22Rv1 (cell line): Measurements from ENCODE around the gene LCN1.
"Not testable (repeated sequence)": the region's sequence is repeated elsewhere in the genome, so short reads cannot be mapped to it uniquely, and the experiment has no call there.

ENCODE experiments used
- H3K27ac ChIP-seq: fragments of 450-650 bp; 2 replicates; pipeline ENCODE4 v1.5.1; 2017
- CTCF ChIP-seq: fragments of 450-650 bp; IDR thresholded peaks from 2 replicates; pipeline ENCODE4 v1.5.1; 2017; ENCODE audit warnings: mild to moderate bottlenecking
- ZFX ChIP-seq: fragments of 450-650 bp; IDR thresholded peaks from 2 replicates; pipeline ENCODE4 v1.6.1; 2017; ENCODE audit warnings: antibody characterized with exemption, borderline replicate concordance

Gene LCN1

GRCh38 chr9:135544981-135545635, 23.9 kb downstream of the LCN1 start:
- H3K27ac ChIP-seq, result no peak overlapping the region
- TF ChIP-seq CTCF (no peak), ZFX (no peak)

GRCh38 chr9:135545646-135546176, 24.5 kb downstream of the LCN1 start, which contains the start of gene OBP2A:
Gene OBP2A (plus strand): TSS chr9:135546126. CDS start chr9:135546181, 55 bp downstream.
- not testable (repeated sequence) for H3K27ac ChIP-seq

GRCh38 chr9:135546792-135547617, 25.8 kb downstream of the LCN1 start:
- H3K27ac ChIP-seq, result not testable (repeated sequence)

GRCh38 chr9:135547756-135548736, 26.8 kb downstream of the LCN1 start:
- H3K27ac ChIP-seq, result no peak overlapping the region
- no peak for TF ChIP-seq CTCF
- TF ChIP-seq ZFX, result no peak

GRCh38 chr9:135549478-135550343, 28.5 kb downstream of the LCN1 start:
- not testable (repeated sequence) for H3K27ac ChIP-seq

- H3K27ac ChIP-seq, result no peak overlapping the region
Observed at GRCh38 chr9:135550344-135550918, 29.2 kb downstream of the LCN1 start.

GRCh38 chr9:135551031-135551430, 29.8 kb downstream of the LCN1 start:
- no peak for TF ChIP-seq ZFX
- no peak for TF ChIP-seq CTCF
- H3K27ac ChIP-seq, result no peak overlapping the region

More at GRCh38 chr9:135550344-135550918, 29.2 kb downstream of the LCN1 start:
- TF ChIP-seq ZFX (no peak), CTCF (no peak)

- no peak overlapping the region for H3K27ac ChIP-seq
- no peak for TF ChIP-seq ZFX
- TF ChIP-seq CTCF, result no peak
Observed at GRCh38 chr9:135551456-135551855, 30.2 kb downstream of the LCN1 start.
